HEK293 (cell line): ENCODE results near the gene CRYBG2.

ENCODE experiments used
- HOXA7 ChIP-seq: sonication (generic); formaldehyde crosslinking; IDR thresholded peaks from 2 replicates; pipeline ENCODE4 v1.8.1; 2022; ENCODE audit warnings: missing genetic modification reagents, borderline replicate concordance
- INSM2 ChIP-seq: fragments of 450-650 bp; formaldehyde crosslinking; IDR thresholded peaks from 2 replicates; pipeline ENCODE4 v1.5.1; 2016; ENCODE audit warnings: missing biosample characterization, missing genetic modification characterization
- KLF1 ChIP-seq: fragments of 450-650 bp; formaldehyde crosslinking; IDR thresholded peaks from 2 replicates; pipeline ENCODE4 v1.5.1; 2016; ENCODE audit warnings: missing biosample characterization, missing genetic modification characterization
- KLF16 ChIP-seq: fragments of 450-650 bp; formaldehyde crosslinking; IDR thresholded peaks from 2 replicates; pipeline ENCODE4 v1.5.1; 2017; ENCODE audit warnings: missing biosample characterization, missing genetic modification characterization
- KLF9 ChIP-seq: fragments of 450-650 bp; formaldehyde crosslinking; IDR thresholded peaks from 2 replicates; pipeline ENCODE4 v1.5.1; 2016; ENCODE audit warnings: missing biosample characterization, missing genetic modification characterization, low read depth
- PRDM1 ChIP-seq: fragments of 450-650 bp; formaldehyde crosslinking; IDR thresholded peaks from 2 replicates; pipeline ENCODE4; 2016; ENCODE audit warnings: missing biosample characterization, missing genetic modification characterization
- PRDM6 ChIP-seq: fragments of 450-650 bp; formaldehyde crosslinking; IDR thresholded peaks from 2 replicates; pipeline ENCODE4 v1.5.1; 2017; ENCODE audit warnings: missing biosample characterization, missing genetic modification characterization
- ZBTB20 ChIP-seq: fragments of 450-650 bp; formaldehyde crosslinking; IDR thresholded peaks from 2 replicates; pipeline ENCODE4 v1.5.1; 2016; ENCODE audit warnings: missing biosample characterization, missing genetic modification characterization
- ZBTB26 ChIP-seq: fragments of 450-650 bp; formaldehyde crosslinking; optimal IDR thresholded peaks from 2 replicates; pipeline ENCODE3; 2016; ENCODE audit warnings: missing biosample characterization, mild to moderate bottlenecking, missing genetic modification characterization
- ZBTB8A ChIP-seq: fragments of 450-650 bp; formaldehyde crosslinking; IDR thresholded peaks from 2 replicates; pipeline ENCODE4 v1.5.1; 2016; ENCODE audit warnings: missing biosample characterization, missing genetic modification characterization
- ZEB2 ChIP-seq: fragments of 450-650 bp; formaldehyde crosslinking; IDR thresholded peaks from 2 replicates; pipeline ENCODE4 v1.5.1; 2016; ENCODE audit warnings: missing biosample characterization, missing genetic modification characterization
- ZFHX2 ChIP-seq: fragments of 450-650 bp; formaldehyde crosslinking; conservative IDR thresholded peaks from 2 replicates; pipeline ENCODE4 v1.5.1; 2016; ENCODE audit warnings: missing biosample characterization, missing genetic modification characterization
- ZNF184 ChIP-seq: fragments of 450-650 bp; IDR thresholded peaks from 2 replicates; pipeline ENCODE4 v1.5.1; 2018; ENCODE audit warnings: missing biosample characterization, mild to moderate bottlenecking, missing genetic modification characterization
- ZNF2 ChIP-seq: fragments of 450-650 bp; formaldehyde crosslinking; IDR thresholded peaks from 2 replicates; pipeline ENCODE4 v1.5.1; 2016; ENCODE audit warnings: missing biosample characterization, missing genetic modification characterization
- ZNF202 ChIP-seq: fragments of 450-650 bp; formaldehyde crosslinking; IDR thresholded peaks from 2 replicates; pipeline ENCODE4 v1.5.1; 2016; ENCODE audit warnings: missing biosample characterization, missing genetic modification characterization, borderline replicate concordance
- ZNF24 ChIP-seq: fragments of 450-650 bp; formaldehyde crosslinking; IDR thresholded peaks from 2 replicates; pipeline ENCODE4 v1.5.1; 2016; ENCODE audit warnings: missing biosample characterization, missing genetic modification characterization
- ZNF280D ChIP-seq: fragments of 450-650 bp; formaldehyde crosslinking; IDR thresholded peaks from 2 replicates; pipeline ENCODE4 v1.5.1; 2016; ENCODE audit warnings: missing biosample characterization, missing genetic modification characterization
- ZNF391 ChIP-seq: fragments of 450-650 bp; formaldehyde crosslinking; IDR thresholded peaks from 2 replicates; pipeline ENCODE4 v1.5.1; 2016; ENCODE audit warnings: low read depth, missing biosample characterization, missing genetic modification characterization, borderline replicate concordance
- ZNF560 ChIP-seq: fragments of 450-650 bp; formaldehyde crosslinking; IDR thresholded peaks from 2 replicates; pipeline ENCODE4 v1.5.1; 2017; ENCODE audit warnings: missing biosample characterization, missing genetic modification characterization, borderline replicate concordance
- ZNF610 ChIP-seq: fragments of 450-650 bp; formaldehyde crosslinking; IDR thresholded peaks from 2 replicates; pipeline ENCODE4 v1.5.1; 2016; ENCODE audit warnings: missing biosample characterization, missing genetic modification characterization, borderline replicate concordance
- ZNF623 ChIP-seq: fragments of 450-650 bp; formaldehyde crosslinking; IDR thresholded peaks from 2 replicates; pipeline ENCODE4 v1.5.1; 2016; ENCODE audit warnings: missing biosample characterization, missing genetic modification characterization
- ZNF747 ChIP-seq: fragments of 450-650 bp; formaldehyde crosslinking; IDR thresholded peaks from 2 replicates; pipeline ENCODE4 v1.5.1; 2016; ENCODE audit warnings: missing biosample characterization, missing genetic modification characterization
- ZNF76 ChIP-seq: fragments of 450-650 bp; formaldehyde crosslinking; IDR thresholded peaks from 2 replicates; pipeline ENCODE4; 2016; ENCODE audit warnings: low read depth, missing biosample characterization, missing genetic modification characterization, borderline replicate concordance
- TF ChIP-seq, protein P1 (sequence below): fragments of 450-650 bp; formaldehyde crosslinking; IDR thresholded peaks from 2 replicates; pipeline ENCODE4 v1.5.1; 2016; ENCODE audit warnings: missing biosample characterization, missing genetic modification characterization
- TF ChIP-seq, protein P2 (sequence below): fragments of 450-650 bp; formaldehyde crosslinking; IDR thresholded peaks from 2 replicates; pipeline ENCODE4 v1.5.1; 2016; ENCODE audit warnings: missing biosample characterization, missing genetic modification characterization

The CRYBG2 gene

GRCh38 chr1:26284597-26285347, 69.2 kb downstream of the CRYBG2 start (continued):
- TF ChIP-seq ZNF280D = no peak
- peak; percentile 93 for TF ChIP-seq ZEB2 (tag by site-specific recombination)
- no peak for TF ChIP-seq ZNF560 (tag by site-specific recombination)
- TF ChIP-seq, protein P1, sequence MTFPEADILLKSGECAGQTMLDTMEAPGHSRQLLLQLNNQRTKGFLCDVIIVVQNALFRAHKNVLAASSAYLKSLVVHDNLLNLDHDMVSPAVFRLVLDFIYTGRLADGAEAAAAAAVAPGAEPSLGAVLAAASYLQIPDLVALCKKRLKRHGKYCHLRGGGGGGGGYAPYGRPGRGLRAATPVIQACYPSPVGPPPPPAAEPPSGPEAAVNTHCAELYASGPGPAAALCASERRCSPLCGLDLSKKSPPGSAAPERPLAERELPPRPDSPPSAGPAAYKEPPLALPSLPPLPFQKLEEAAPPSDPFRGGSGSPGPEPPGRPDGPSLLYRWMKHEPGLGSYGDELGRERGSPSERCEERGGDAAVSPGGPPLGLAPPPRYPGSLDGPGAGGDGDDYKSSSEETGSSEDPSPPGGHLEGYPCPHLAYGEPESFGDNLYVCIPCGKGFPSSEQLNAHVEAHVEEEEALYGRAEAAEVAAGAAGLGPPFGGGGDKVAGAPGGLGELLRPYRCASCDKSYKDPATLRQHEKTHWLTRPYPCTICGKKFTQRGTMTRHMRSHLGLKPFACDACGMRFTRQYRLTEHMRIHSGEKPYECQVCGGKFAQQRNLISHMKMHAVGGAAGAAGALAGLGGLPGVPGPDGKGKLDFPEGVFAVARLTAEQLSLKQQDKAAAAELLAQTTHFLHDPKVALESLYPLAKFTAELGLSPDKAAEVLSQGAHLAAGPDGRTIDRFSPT = peak; percentile 70; the same call in 1 of the 2 replicates
- TF ChIP-seq PRDM6 (tag by site-specific recombination) = no peak
- 0 out of 2 replicates have a peak, but pooled peaks have one; percentile 6 for TF ChIP-seq ZNF184 (tag by site-specific recombination)
- peak; percentile 38 for TF ChIP-seq ZBTB26 (tag by site-specific recombination)
- TF ChIP-seq ZNF391 (tag by site-specific recombination) = peak; percentile 22; the same call in 1 of the 2 replicates
- peak; percentile 88 for TF ChIP-seq KLF16 (tag by site-specific recombination)
- TF ChIP-seq ZNF623 (tag by site-specific recombination) = no peak
- TF ChIP-seq KLF1 (tag by site-specific recombination) = peak; percentile 88
- no peak for TF ChIP-seq ZNF202
- TF ChIP-seq ZNF76 (tag by site-specific recombination) = peak; percentile 37; the same call in 1 of the 2 replicates
- TF ChIP-seq ZNF2 (tag by site-specific recombination) = peak; percentile 88
- TF ChIP-seq ZNF747 (tag by site-specific recombination) = no peak
- peak; percentile 56 for TF ChIP-seq ZBTB8A (tag by site-specific recombination)
- TF ChIP-seq, protein P2, sequence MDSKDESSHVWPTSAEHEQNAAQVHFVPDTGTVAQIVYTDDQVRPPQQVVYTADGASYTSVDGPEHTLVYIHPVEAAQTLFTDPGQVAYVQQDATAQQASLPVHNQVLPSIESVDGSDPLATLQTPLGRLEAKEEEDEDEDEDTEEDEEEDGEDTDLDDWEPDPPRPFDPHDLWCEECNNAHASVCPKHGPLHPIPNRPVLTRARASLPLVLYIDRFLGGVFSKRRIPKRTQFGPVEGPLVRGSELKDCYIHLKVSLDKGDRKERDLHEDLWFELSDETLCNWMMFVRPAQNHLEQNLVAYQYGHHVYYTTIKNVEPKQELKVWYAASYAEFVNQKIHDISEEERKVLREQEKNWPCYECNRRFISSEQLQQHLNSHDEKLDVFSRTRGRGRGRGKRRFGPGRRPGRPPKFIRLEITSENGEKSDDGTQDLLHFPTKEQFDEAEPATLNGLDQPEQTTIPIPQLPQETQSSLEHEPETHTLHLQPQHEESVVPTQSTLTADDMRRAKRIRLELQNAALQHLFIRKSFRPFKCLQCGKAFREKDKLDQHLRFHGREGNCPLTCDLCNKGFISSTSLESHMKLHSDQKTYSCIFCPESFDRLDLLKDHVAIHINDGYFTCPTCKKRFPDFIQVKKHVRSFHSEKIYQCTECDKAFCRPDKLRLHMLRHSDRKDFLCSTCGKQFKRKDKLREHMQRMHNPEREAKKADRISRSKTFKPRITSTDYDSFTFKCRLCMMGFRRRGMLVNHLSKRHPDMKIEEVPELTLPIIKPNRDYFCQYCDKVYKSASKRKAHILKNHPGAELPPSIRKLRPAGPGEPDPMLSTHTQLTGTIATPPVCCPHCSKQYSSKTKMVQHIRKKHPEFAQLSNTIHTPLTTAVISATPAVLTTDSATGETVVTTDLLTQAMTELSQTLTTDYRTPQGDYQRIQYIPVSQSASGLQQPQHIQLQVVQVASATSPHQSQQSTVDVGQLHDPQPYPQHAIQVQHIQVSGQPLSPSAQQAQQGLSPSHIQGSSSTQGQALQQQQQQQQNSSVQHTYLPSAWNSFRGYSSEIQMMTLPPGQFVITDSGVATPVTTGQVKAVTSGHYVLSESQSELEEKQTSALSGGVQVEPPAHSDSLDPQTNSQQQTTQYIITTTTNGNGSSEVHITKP (tag by site-specific recombination) = peak; percentile 91
- TF ChIP-seq PRDM1 (tag by site-specific recombination) = no peak
- TF ChIP-seq ZFHX2 (tag by site-specific recombination) = peak; percentile 93
- no peak for TF ChIP-seq HOXA7
- TF ChIP-seq ZNF610 = no peak
- TF ChIP-seq KLF9 (tag by site-specific recombination) = peak; percentile 93
- TF ChIP-seq INSM2 = peak; percentile 66
- peak; percentile 82 for TF ChIP-seq ZNF24 (tag by site-specific recombination)
- peak; percentile 52; the same call in 1 of the 2 replicates for TF ChIP-seq ZBTB20 (tag by site-specific recombination)
